Upper lobe of left lung (tissue), 6 donors: ENCODE results near the gene STK25. TPM values are rescaled to one million over a fixed set of nuclear protein-coding genes. Genes with fewer than 3 reads are reported as not detected.

Experiments
- ATAC-seq, 2 donors: fragments of 200-7000 bp; cut with Tn5 transposase; one replicate each; pipeline ENCODE4 v1.9.1; 2022; ENCODE audit warnings: mild to moderate bottlenecking in 2 of 2, moderate library complexity in 2 of 2; ENCODE audit not compliant: low FRiP score in 2 of 2
- DNase-seq, 2 donors: peaks; one replicate each; pipeline ENCODE4 v3.0.0-alpha.2; 2019 to 2020
- H3K27ac ChIP-seq, 4 donors: fragments of 200-600 bp; sonication (generic); one replicate each; pipeline ENCODE4 v1.5.1; 2016 to 2019
- H3K27me3 ChIP-seq, 4 donors: fragments of 200-600 bp; sonication (generic); one replicate each; pipeline ENCODE4 v1.5.1; 2017 to 2019
- H3K36me3 ChIP-seq, 4 donors: fragments of 200-600 bp; sonication (generic); one replicate each; pipeline ENCODE4 v1.5.1; 2016 to 2019
- H3K4me1 ChIP-seq, 4 donors: fragments of 200-600 bp; sonication (generic); one replicate each; pipeline ENCODE4 v1.5.1; 2018 to 2019
- H3K4me3 ChIP-seq, 4 donors: fragments of 200-600 bp; sonication (generic); one replicate each; pipeline ENCODE4 v1.5.1; 2017 to 2019; ENCODE audit warnings: mild to moderate bottlenecking in 2 of 4, moderate library complexity in 1 of 4
- H3K9me3 ChIP-seq, 4 donors: fragments of 200-600 bp; sonication (generic); one replicate each; pipeline ENCODE4 v1.5.1; 2018 to 2019
- EP300 ChIP-seq, 4 donors: sonication (generic); formaldehyde crosslinking; IDR thresholded peaks; one replicate each; pipeline ENCODE4 v1.5.1; 2017; ENCODE audit warnings: antibody characterized with exemption in 4 of 4, control low read depth in 2 of 4
- POLR2A ChIP-seq, 4 donors: fragments of 450-650 bp; IDR thresholded peaks; one replicate each; pipeline ENCODE4 v1.5.1; 2016 to 2017; ENCODE audit warnings: antibody characterized with exemption in 4 of 4, mild to moderate bottlenecking in 2 of 4
- POLR2AphosphoS5 ChIP-seq, 2 donors: sonication (generic); formaldehyde crosslinking; IDR thresholded peaks; one replicate each; pipeline ENCODE4 v1.5.1; 2017; ENCODE audit warnings: antibody characterized with exemption in 2 of 2
- WGBS, 2 donors: methylation state at CpG; one replicate each; pipeline ENCODE4 v1.1.5; 2017 to 2018; 5-methylcytosine and 5-hydroxymethylcytosine counted together
- total RNA-seq, 6 donors: library from RNA; depleted of rRNA in 4 of 6; stranded (reverse); fragments of >200 nt in 4 of 6; gene quantifications; one replicate each; pipeline versions ENCODE4 v1.1.0 to v1.2.1, GENCODE V29; 2016 to 2021
- TF ChIP-seq, protein P1 (sequence below), 6 experiments: fragments of 450-650 bp in 4 of 6; fragments of 200-600 bp in 2 of 6; sonication (generic) in 2 of 6; IDR thresholded peaks; one replicate each; pipeline ENCODE4 v1.5.1; 2016 to 2019; ENCODE audit warnings: antibody characterized with exemption in 6 of 6
- donor health status: DM: no; HTN: no; CAD: no; lungs with moderate emphysema.
- donor health status: DM: no; HTN: yes; CAD: no; lungs with severe emphysema.

STK25 gene
- total RNA-seq, 6 donors from 2014 or later, result 97.3 to 351 (median 134) TPM

DNA sequence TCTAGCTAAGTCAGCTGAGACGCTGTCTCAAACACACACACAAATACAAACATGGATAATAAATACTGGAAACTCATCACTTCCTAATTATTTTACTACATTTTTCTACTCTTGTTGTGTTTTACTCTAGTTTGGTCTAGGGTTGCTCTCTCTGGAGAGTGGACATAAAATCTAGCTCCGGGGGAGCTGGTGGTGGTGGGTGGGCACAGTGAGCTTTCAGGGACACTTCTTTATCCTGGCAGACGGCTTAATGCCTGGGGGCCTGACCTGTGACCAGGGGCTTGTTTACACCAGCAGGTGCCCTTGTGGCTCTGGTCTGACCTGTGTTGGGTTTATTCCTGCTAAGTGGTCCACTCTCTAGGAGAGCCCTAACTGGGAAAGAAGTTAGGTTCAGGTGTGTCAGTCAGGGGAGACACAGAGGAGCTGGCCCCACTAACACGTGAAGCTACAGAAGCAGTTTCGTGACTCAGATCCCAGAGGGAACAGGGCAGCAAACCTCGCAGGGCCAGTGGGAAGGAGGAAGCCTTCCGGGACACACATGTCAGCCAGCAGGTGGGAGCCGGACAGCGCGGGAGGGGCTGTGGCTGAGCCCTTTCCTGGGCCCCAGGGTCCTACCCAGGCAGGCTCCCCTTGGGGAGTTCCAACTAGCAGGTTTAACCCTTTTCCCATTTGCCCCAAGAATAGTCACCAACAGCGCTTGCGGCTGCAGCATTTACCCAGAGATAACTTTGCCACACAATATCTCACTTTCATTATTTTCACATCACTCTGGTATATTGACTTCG lies 27.7 kb upstream of the STK25 start:
- DNase-seq (peak in 1 of 2 donors; percentile 56), ATAC-seq (no peak)
- 70 to 79% methylated on average over 12 to 13 of the region's 13 CpGs for WGBS, 2 donors
- H3K36me3 ChIP-seq, result no peaks in the 10 kb centered on the region
- H3K27me3 ChIP-seq, result peaks cover 0 to 8% (median 0%) of the 10 kb centered on the region in 4 donors
- H3K4me1 ChIP-seq, result peaks cover 5 to 16% (median 7%) of the 10 kb centered on the region in 4 donors
- TF ChIP-seq, protein P1, sequence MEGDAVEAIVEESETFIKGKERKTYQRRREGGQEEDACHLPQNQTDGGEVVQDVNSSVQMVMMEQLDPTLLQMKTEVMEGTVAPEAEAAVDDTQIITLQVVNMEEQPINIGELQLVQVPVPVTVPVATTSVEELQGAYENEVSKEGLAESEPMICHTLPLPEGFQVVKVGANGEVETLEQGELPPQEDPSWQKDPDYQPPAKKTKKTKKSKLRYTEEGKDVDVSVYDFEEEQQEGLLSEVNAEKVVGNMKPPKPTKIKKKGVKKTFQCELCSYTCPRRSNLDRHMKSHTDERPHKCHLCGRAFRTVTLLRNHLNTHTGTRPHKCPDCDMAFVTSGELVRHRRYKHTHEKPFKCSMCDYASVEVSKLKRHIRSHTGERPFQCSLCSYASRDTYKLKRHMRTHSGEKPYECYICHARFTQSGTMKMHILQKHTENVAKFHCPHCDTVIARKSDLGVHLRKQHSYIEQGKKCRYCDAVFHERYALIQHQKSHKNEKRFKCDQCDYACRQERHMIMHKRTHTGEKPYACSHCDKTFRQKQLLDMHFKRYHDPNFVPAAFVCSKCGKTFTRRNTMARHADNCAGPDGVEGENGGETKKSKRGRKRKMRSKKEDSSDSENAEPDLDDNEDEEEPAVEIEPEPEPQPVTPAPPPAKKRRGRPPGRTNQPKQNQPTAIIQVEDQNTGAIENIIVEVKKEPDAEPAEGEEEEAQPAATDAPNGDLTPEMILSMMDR (IDR thresholded peaks at IDR 0.05), result no peak
- TF ChIP-seq EP300 (IDR thresholded peaks at IDR 0.05) (no peak), POLR2A (IDR thresholded peaks at IDR 0.05) (no peak), POLR2AphosphoS5 (IDR thresholded peaks at IDR 0.05) (no peak)
- H3K4me3 ChIP-seq, result no peak overlapping the region
- no peaks in the 10 kb centered on the region for H3K9me3 ChIP-seq
- no peak overlapping the region for H3K27ac ChIP-seq

DNA sequence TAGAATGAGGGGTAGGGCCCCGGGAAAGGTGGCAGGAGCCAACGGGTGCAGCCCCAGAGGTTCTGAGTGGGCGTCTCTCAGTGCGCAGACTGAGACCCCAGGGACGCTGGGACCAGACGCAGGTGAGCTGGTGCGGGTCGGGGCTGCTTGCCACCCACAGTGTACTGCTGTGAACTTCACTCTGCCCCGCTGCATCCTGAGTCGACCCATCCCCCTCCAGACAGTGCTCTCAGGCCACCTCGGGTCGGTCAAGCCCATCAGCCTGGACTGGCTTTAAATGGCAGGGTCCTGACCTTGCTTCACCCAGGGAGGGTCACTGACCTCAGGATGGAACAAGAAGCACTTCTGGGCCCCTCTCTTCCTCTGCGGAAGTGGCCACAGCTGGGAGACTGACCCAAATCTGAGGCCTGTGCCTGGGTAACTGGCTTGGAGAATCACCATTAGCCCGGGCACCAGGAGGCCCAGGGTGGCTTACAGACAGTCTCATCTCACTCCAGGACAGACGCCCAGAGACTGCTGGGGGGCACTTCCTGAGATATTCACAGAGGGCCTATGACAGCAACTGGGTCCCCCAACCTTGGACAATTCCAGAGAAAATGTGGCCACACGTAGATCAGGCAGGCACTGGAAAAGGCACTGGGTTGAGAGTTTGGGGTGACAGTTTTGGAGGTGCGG lies 26.5 kb upstream of the STK25 start:
- ATAC-seq (no peak), DNase-seq (peak in 1 of 2 donors; percentile 64)
- no peak for TF ChIP-seq POLR2AphosphoS5 (IDR thresholded peaks at IDR 0.05)
- no peak for TF ChIP-seq POLR2A (IDR thresholded peaks at IDR 0.05)
- no peak for TF ChIP-seq EP300 (IDR thresholded peaks at IDR 0.05)
- TF ChIP-seq, protein P1 (IDR thresholded peaks at IDR 0.05), result no peak
- H3K27me3 ChIP-seq, result no peaks in the 10 kb centered on the region
- H3K27ac ChIP-seq, result no peak overlapping the region
- WGBS, 2 donors, result 82 to 85% methylated on average over 14 to 15 of the region's 17 CpGs
- no peaks in the 10 kb centered on the region for H3K9me3 ChIP-seq
- peaks cover 0 to 4% (median 0%) of the 10 kb centered on the region in 4 donors for H3K4me1 ChIP-seq
- H3K4me3 ChIP-seq, result no peak overlapping the region
- H3K36me3 ChIP-seq, result no peaks in the 10 kb centered on the region

DNA sequence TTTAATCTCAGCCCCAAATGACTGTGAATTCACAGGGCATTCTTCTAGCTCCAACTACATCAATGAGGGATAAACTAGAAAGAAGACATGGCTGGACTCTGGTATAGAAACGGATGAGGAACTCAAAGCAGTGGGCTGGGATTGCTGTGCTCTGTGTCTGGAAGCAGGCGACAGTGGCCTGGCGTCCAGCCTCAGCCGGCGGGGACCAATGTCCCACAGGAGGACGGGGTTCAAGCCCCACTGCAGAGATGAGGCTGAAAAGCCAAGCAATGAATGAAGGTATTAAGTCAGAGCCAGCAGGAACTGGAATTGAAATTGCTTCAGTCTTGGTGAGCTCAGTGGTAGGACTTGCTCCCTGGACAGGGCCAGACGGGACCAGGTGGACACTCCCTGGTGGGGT lies 25.9 kb upstream of the STK25 start:
- no peaks in the 10 kb centered on the region for H3K9me3 ChIP-seq
- H3K27ac ChIP-seq, result no peak overlapping the region
- H3K4me3 ChIP-seq, result no peak overlapping the region
- no peaks in the 10 kb centered on the region for H3K4me1 ChIP-seq
- no peak for TF ChIP-seq EP300 (IDR thresholded peaks at IDR 0.05)
- no peak for TF ChIP-seq POLR2AphosphoS5 (IDR thresholded peaks at IDR 0.05)
- no peak for TF ChIP-seq POLR2A (IDR thresholded peaks at IDR 0.05)
- TF ChIP-seq, protein P1 (IDR thresholded peaks at IDR 0.05), result no peak
- H3K27me3 ChIP-seq, result no peaks in the 10 kb centered on the region
- 85 to 87% methylated on average over 7 of the region's 7 CpGs for WGBS, 2 donors
- peak in 1 of 2 donors; percentile 50 for DNase-seq
- ATAC-seq, result no peak
- H3K36me3 ChIP-seq, result no peaks in the 10 kb centered on the region

DNA sequence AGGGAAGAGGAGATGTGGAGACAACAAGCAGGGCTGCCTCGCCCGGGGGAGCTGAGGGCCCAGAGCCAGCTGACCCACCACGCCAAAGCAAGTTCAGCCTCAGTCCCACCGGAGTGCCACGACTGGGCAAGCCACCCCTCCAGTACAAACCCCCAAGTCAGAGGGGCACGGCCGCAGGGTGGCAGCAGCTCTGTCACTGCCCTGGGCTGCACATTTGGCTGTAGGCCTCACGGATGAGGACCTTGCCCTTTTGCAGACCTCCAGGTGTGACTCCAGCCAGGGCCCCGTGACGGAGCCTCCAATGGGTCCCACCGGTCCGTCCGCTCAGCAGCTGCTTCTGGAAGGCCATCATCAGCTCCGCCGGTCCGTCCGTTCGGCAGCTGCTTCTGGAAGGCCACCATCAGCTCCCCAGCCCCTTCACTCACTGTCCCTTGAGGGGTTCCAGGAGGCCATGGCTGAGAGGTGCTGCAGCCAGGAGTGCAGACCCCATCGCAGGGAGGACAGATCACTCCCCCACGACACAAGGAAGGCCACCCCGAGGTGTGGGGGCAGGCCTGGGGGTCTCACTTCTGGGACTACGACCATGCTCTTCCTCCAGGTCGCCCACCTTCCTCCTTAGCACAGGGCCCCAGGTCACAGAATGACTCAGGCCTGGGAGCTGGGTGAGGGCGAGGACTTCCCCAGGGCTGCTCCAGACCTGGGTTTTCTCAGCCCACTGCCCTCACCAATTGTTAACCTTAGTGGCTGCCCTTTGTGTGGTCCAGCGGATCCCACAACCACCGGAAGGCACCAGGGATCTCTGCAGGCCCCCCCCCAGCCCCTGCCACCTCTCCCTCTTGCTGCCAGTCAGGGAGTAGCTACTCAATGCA lies 24.6 kb upstream of the STK25 start:
- Histone ChIP-seq H3K4me1 (no peaks in the 10 kb centered on the region), H3K4me3 (no peak overlapping the region), H3K27me3 (no peaks in the 10 kb centered on the region), H3K9me3 (no peaks in the 10 kb centered on the region), H3K27ac (no peak overlapping the region), H3K36me3 (no peaks in the 10 kb centered on the region)
- peak in 1 of 2 donors; percentile 15 for ATAC-seq
- peak in 1 of 2 donors; percentile 75 for DNase-seq
- TF ChIP-seq POLR2A (IDR thresholded peaks at IDR 0.05) (no peak), POLR2AphosphoS5 (IDR thresholded peaks at IDR 0.05) (no peak), EP300 (IDR thresholded peaks at IDR 0.05) (no peak)
- TF ChIP-seq, protein P1 (IDR thresholded peaks at IDR 0.05), result no peak
- WGBS, 2 donors, result 84 to 100% methylated on average over 2 to 24 of the region's 26 CpGs
